CD4-positive, CD25-positive, alpha-beta regulatory T cell (primary cell): ENCODE data around the gene PCDHGB1. TPM values are rescaled to one million over a fixed set of nuclear protein-coding genes. Genes with fewer than 3 reads are reported as not detected.
A peak's percentile ranks its signal among the peaks of the same experiment; 100 is the strongest.
"Not testable (repeated sequence)": the region's sequence is repeated elsewhere in the genome, so short reads cannot be mapped to it uniquely, and the experiment has no call there.

Experiments used
- ATAC-seq, 2 donors: fragments of 150-1000 bp; cut with Tn5 transposase; one replicate each; pipeline ENCODE4 v1.10.0; 2021; ENCODE audit warnings: low read depth in 2 of 2, moderate number of reproducible peaks in 2 of 2, moderate library complexity in 1 of 2
- DNase-seq, 3 donors: peaks; one replicate each; pipeline versions ENCODE4 v3.0.0 to v3.0.0-alpha.2; 2012 to 2022; ENCODE audit warnings: mixed read lengths in 1 of 3
- H3K27ac ChIP-seq: one replicate; pipeline ENCODE4 v1.7.0; 2013; ENCODE audit warnings: mild to moderate bottlenecking, low read length; ENCODE audit not compliant: insufficient read depth, poor library complexity, severe bottlenecking
- H3K27me3 ChIP-seq: one replicate; pipeline ENCODE4 v1.7.0; 2013; ENCODE audit warnings: low read length; ENCODE audit not compliant: control insufficient read depth, insufficient read depth
- H3K36me3 ChIP-seq: one replicate; pipeline ENCODE4 v1.7.0; 2013; ENCODE audit warnings: mild to moderate bottlenecking, low read length, moderate library complexity; ENCODE audit not compliant: control insufficient read depth, insufficient read depth
- H3K4me1 ChIP-seq: 2 replicates; pipeline ENCODE4 v1.7.0; 2013; ENCODE audit warnings: mild to moderate bottlenecking, low read length; ENCODE audit not compliant: insufficient read depth, control insufficient read depth, poor library complexity, severe bottlenecking
- H3K4me3 ChIP-seq: one replicate; pipeline ENCODE4 v1.7.0; 2013; ENCODE audit warnings: low read depth, mild to moderate bottlenecking, low read length, moderate library complexity
- H3K9me3 ChIP-seq, 2 experiments: 1 replicate in 1 of 2; 2 replicates in 1 of 2; pipeline ENCODE4 v1.7.0; 2013; ENCODE audit warnings: low read length in 2 of 2, mild to moderate bottlenecking in 1 of 2, moderate library complexity in 1 of 2; ENCODE audit not compliant: control insufficient read depth in 2 of 2
- H3K27ac Mint-ChIP-seq, 3 donors: one replicate each; pipeline ENCODE4 v1.8.0; 2020 to 2022; ENCODE audit warnings: mild to moderate bottlenecking in 3 of 3, mixed read lengths in 3 of 3, moderate library complexity in 2 of 3
- H3K27me3 Mint-ChIP-seq: one replicate; pipeline ENCODE4 v1.8.0; 2022; ENCODE audit warnings: mild to moderate bottlenecking, mixed read lengths
- H3K36me3 Mint-ChIP-seq: one replicate; pipeline ENCODE4 v1.8.0; 2020; ENCODE audit warnings: mixed read lengths
- H3K4me1 Mint-ChIP-seq, 4 donors: one replicate each; pipeline ENCODE4 v1.8.0; 2020 to 2022; ENCODE audit warnings: mixed read lengths in 4 of 4, mild to moderate bottlenecking in 1 of 4
- H3K4me3 Mint-ChIP-seq, 4 donors: one replicate each; pipeline ENCODE4 v1.8.0; 2020 to 2022; ENCODE audit warnings: mild to moderate bottlenecking in 4 of 4, mixed read lengths in 4 of 4, moderate library complexity in 3 of 4
- H3K9me3 Mint-ChIP-seq, 7 donors: one replicate each; pipeline ENCODE4 v1.8.0; 2020 to 2022; ENCODE audit warnings: mixed read lengths in 7 of 7, mild to moderate bottlenecking in 3 of 7, moderate library complexity in 2 of 7
- polyA plus RNA-seq, 4 donors: library from polyadenylated mRNA; unstranded; fragments of 300-500 nt; fragmentation: Illumina TruSeq; gene quantifications; one replicate each; pipeline ENCODE4 v1.2.3, GENCODE V29; 2021
- total RNA-seq: library from RNA; stranded (reverse); gene quantifications from one replicate; pipeline ENCODE4 v1.2.3, GENCODE V29; 2022

Gene PCDHGB1
- total and polyA plus RNA-seq, 5 donors from 2014 or later, result not detected

DNA sequence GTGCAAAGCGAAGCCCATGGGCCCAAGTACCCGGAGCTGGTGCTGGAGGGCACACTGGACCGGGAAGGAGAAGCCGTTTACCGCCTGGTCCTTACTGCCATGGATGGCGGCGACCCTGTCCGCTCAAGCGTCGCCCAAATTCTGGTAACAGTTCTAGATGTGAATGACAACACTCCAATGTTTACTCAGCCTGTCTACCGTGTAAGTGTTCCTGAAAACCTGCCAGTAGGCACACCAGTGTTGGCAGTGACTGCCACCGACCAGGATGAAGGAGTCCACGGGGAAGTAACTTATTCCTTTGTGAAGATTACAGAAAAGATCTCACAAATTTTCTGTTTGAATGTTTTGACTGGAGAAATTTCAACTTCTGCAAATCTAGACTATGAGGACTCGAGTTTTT lies 24.7 kb downstream of the PCDHGB1 start:
- Mint-ChIP-seq H3K9me3 (peaks cover 0 to 60% (median 11%) of the 10 kb centered on the region in 7 donors), H3K4me3 (no peak overlapping the region), H3K27ac (no peak overlapping the region), H3K27me3 (peaks cover 52% of the 10 kb centered on the region), H3K4me1 (peaks cover 0 to 14% (median 2%) of the 10 kb centered on the region in 4 donors), H3K36me3 (peaks cover 4% of the 10 kb centered on the region)
- H3K27me3 ChIP-seq, result peaks cover 34% of the 10 kb centered on the region
- DNase-seq (no peak), ATAC-seq (no peak)
- no peaks in the 10 kb centered on the region for H3K36me3 ChIP-seq
- peaks cover 8% of the 10 kb centered on the region for H3K4me1 ChIP-seq
- peaks cover 28 to 58% of the 10 kb centered on the region in 2 experiments for H3K9me3 ChIP-seq
- H3K4me3 ChIP-seq, result no peak overlapping the region
- H3K27ac ChIP-seq, result no peak overlapping the region

DNA sequence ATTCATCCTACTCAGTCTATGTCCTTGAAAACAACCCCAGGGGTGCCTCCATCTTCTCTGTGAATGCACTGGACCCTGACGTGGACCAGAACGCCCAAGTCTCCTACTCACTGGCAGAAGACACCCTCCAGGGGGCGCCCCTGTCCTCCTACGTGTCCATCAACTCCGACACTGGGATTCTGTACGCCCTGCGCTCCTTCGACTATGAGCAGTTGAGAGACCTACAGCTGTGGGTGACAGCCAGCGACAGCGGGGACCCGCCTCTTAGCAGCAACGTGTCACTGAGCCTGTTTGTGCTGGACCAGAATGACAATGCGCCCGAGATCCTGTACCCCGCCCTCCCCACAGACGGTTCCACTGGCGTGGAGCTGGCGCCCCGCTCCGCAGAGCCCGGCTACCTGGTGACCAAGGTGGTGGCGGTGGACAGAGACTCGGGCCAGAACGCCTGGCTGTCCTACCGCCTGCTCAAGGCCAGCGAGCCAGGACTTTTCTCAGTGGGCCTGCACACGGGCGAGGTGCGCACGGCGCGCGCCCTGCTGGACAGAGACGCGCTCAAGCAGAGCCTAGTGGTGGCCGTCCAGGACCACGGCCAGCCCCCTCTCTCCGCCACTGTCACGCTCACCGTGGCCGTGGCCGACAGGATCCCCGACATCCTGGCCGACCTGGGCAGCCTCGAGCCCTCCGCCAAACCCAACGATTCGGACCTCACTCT lies 25.7 kb downstream of the PCDHGB1 start:
- H3K27me3 ChIP-seq, result peaks cover 33% of the 10 kb centered on the region
- peaks cover 46% of the 10 kb centered on the region for H3K27me3 Mint-ChIP-seq

DNA sequence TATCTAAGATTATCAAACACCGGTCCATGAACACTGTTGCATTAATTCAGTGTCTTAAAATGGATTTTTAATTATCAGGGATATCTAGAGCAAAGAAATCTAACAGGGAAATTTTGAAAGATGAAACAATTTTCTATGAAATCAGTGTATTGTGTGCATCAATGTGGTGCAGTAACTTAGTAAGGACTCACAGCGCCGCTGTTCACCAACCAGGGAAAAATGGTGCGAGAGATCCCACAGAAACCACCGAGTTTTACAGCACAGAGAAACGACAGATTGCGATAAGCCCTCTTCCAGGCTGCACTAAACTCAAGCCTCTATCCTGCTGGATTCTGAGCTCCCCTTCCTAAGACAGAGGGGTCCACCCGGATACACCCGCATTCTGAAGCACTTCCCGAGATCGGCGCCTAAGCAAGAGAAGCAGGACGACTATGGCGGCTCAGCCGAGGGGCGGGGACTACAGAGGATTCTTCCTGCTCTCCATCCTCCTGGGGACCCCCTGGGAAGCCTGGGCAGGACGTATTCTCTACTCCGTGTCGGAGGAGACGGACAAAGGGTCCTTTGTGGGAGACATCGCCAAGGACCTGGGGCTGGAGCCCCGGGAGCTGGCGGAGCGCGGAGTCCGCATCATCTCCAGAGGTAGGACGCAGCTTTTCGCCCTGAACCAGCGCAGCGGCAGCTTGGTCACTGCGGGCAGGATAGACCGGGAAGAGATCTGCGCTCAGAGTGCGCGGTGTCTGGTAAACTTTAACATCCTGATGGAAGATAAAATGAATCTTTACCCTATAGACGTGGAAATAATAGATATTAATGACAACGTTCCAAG lies 32.8 kb downstream of the PCDHGB1 start, which contains the start of gene PCDHGA7:
PCDHGA7 (plus strand) TSS at position 274 of the 826 bp plus-strand sequence; CDS start at position 432, 158 bp downstream.
- H3K4me1 Mint-ChIP-seq, result peaks cover 0 to 2% (median 0%) of the 10 kb centered on the region in 4 donors
- DNase-seq (no peak), ATAC-seq (no peak)
- H3K36me3 ChIP-seq, result no peaks in the 10 kb centered on the region
- H3K27ac ChIP-seq, result no peak within 1 kb of the TSS
- H3K4me3 Mint-ChIP-seq, result peak within 1 kb of the TSS in 3 of 4 donors; percentile 56 to 62 (median 61)
- no peaks in the 10 kb centered on the region for H3K36me3 Mint-ChIP-seq
- H3K4me3 ChIP-seq, result no peak within 1 kb of the TSS
- H3K9me3 ChIP-seq, result peaks cover 16 to 29% of the 10 kb centered on the region in 2 experiments
- peaks cover 66% of the 10 kb centered on the region for H3K27me3 Mint-ChIP-seq
- H3K27ac Mint-ChIP-seq, result no peak within 1 kb of the TSS
- no peaks in the 10 kb centered on the region for H3K4me1 ChIP-seq
- peaks cover 0 to 47% (median 17%) of the 10 kb centered on the region in 7 donors for H3K9me3 Mint-ChIP-seq
- H3K27me3 ChIP-seq, result peaks cover 40% of the 10 kb centered on the region

More for the DNA sequence above, 25.7 kb downstream of the PCDHGB1 start:
- H3K4me1 ChIP-seq, ATAC-seq, H3K36me3 Mint-ChIP-seq, H3K27ac ChIP-seq, H3K4me3 Mint-ChIP-seq, H3K36me3 ChIP-seq, DNase-seq, H3K4me1 Mint-ChIP-seq, H3K4me3 ChIP-seq, H3K27ac Mint-ChIP-seq: not testable (repeated sequence)
- peaks cover 0 to 56% (median 7%) of the 10 kb centered on the region in 7 donors for H3K9me3 Mint-ChIP-seq
- peaks cover 28 to 51% of the 10 kb centered on the region in 2 experiments for H3K9me3 ChIP-seq

DNA sequence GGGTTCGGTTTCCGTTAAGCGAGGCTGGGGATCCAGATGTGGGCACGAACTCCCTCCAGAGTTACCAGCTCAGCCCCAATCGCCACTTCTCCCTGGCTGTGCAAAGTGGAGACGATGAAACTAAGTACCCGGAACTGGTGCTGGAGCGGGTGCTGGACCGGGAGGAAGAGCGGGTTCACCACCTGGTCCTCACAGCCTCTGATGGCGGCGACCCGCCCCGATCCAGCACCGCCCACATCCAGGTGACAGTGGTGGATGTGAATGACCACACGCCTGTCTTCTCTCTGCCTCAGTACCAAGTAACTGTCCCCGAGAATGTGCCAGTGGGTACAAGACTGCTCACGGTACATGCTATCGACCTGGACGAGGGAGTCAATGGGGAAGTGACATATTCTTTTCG lies 33.4 kb downstream of the PCDHGB1 start:
- H3K4me1 ChIP-seq, result no peaks in the 10 kb centered on the region
- Mint-ChIP-seq H3K9me3 (peaks cover 0 to 49% (median 17%) of the 10 kb centered on the region in 7 donors), H3K4me3 (no peak overlapping the region), H3K27me3 (peaks cover 60% of the 10 kb centered on the region), H3K27ac (no peak overlapping the region), H3K36me3 (no peaks in the 10 kb centered on the region), H3K4me1 (peaks cover 0 to 2% (median 0%) of the 10 kb centered on the region in 4 donors)
- H3K4me3 ChIP-seq, result no peak overlapping the region
- H3K9me3 ChIP-seq, result peaks cover 18 to 30% of the 10 kb centered on the region in 2 experiments
- DNase-seq (no peak), ATAC-seq (no peak)
- no peaks in the 10 kb centered on the region for H3K36me3 ChIP-seq
- no peak overlapping the region for H3K27ac ChIP-seq
- peaks cover 42% of the 10 kb centered on the region for H3K27me3 ChIP-seq

DNA sequence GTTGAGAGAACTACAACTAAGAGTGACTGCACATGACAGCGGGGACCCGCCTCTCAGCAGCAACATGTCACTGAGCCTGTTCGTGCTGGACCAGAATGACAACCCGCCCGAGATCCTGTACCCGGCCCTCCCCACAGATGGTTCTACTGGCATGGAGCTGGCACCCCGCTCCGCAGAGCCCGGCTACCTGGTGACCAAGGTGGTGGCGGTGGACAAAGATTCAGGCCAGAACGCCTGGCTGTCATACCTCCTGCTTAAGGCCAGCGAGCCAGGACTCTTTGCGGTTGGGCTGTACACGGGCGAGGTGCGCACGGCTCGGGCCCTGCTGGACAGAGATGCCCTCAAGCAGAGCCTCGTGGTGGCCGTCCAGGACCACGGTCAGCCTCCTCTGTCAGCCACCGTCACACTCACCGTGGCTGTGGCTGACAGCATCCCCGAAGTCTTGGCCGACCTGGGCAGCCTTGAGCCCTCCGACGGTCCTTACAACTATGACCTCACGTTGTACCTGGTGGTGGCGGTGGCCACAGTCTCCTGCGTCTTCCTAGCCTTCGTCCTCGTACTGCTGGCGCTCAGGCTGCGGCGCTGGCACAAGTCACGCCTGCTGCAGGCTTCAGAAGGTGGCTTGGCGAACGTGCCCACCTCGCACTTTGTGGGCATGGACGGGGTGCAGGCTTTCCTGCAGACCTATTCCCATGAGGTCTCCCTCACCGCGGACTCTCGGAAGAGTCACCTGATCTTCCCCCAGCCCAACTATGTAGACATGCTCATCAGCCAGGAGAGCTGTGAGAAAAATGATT lies 34.8 kb downstream of the PCDHGB1 start:
- peaks cover 21 to 41% of the 10 kb centered on the region in 2 experiments for H3K9me3 ChIP-seq
- Mint-ChIP-seq H3K9me3 (peaks cover 0 to 50% (median 16%) of the 10 kb centered on the region in 7 donors), H3K36me3 (no peaks in the 10 kb centered on the region), H3K4me1 (peaks cover 0 to 2% (median 0%) of the 10 kb centered on the region in 4 donors), H3K4me3 (no peak overlapping the region), H3K27me3 (peaks cover 61% of the 10 kb centered on the region), H3K27ac (no peak overlapping the region)
- peaks cover 48% of the 10 kb centered on the region for H3K27me3 ChIP-seq
- no peak overlapping the region for H3K27ac ChIP-seq
- H3K4me1 ChIP-seq, result no peaks in the 10 kb centered on the region
- ATAC-seq (no peak), DNase-seq (no peak)
- H3K36me3 ChIP-seq, result no peaks in the 10 kb centered on the region
- H3K4me3 ChIP-seq, result no peak overlapping the region

DNA sequence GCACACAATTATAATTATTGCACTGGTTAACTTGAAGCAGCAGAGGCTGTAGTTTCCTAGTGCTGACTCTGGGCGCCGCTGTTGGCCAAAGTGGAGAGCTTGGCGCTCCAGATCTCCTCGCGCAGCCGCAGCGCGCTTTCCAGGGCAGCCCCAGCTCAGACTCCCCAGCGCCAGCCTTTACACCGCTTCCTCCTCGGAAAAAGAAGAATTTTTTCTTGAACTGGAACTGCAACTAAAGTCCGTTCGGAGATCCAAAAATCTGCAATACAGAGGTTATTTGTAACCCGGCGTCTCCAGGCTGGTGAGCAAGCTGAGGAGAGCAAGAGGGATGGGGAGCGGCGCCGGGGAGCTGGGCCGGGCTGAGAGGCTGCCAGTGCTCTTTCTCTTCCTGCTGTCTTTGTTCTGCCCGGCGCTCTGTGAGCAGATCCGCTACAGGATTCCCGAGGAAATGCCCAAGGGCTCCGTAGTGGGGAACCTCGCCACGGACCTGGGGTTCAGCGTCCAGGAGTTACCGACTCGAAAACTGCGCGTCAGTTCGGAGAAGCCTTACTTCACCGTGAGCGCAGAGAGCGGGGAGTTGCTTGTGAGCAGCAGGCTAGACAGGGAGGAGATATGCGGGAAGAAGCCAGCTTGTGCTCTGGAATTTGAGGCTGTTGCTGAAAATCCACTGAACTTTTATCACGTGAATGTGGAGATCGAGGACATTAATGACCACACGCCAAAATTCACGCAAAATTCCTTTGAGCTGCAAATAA lies 37.8 kb downstream of the PCDHGB1 start, which contains the start of gene PCDHGB4:
PCDHGB4 (plus strand) TSS at position 142 of the 755 bp plus-strand sequence; CDS start at position 329, 187 bp downstream.
- H3K27me3 Mint-ChIP-seq, result peaks cover 65% of the 10 kb centered on the region
- peaks cover 20 to 48% of the 10 kb centered on the region in 2 experiments for H3K9me3 ChIP-seq
- ATAC-seq, result peak in 1 of 2 donors; percentile 34
- H3K36me3 ChIP-seq, H3K4me3 ChIP-seq, DNase-seq, H3K36me3 Mint-ChIP-seq, H3K4me3 Mint-ChIP-seq, H3K27ac ChIP-seq, H3K4me1 ChIP-seq, H3K4me1 Mint-ChIP-seq: not testable (repeated sequence)
- peak within 1 kb of the TSS in 1 of 3 donors; percentile 49 for H3K27ac Mint-ChIP-seq
- H3K9me3 Mint-ChIP-seq, result peaks cover 0 to 59% (median 18%) of the 10 kb centered on the region in 7 donors
- peaks cover 46% of the 10 kb centered on the region for H3K27me3 ChIP-seq
